GM12891 (cell line): ENCODE measurements around the gene SEMG1.

Source experiments
- PAX5 ChIP-seq: IDR thresholded peaks from 2 replicates; pipeline ENCODE4 v1.6.1; 2011; ENCODE audit warnings: low read length, moderate library complexity, mild to moderate bottlenecking; ENCODE audit not compliant: insufficient read depth, severe bottlenecking
- POLR2A ChIP-seq: IDR thresholded peaks from 2 replicates; pipeline ENCODE4 v1.6.1; 2011; ENCODE audit warnings: low read depth, low read length, control low read depth
- POLR2AphosphoS5 ChIP-seq: IDR thresholded peaks from 2 replicates; pipeline ENCODE4 v1.6.1; 2011; ENCODE audit warnings: low read depth, low read length, control low read depth
- TAF1 ChIP-seq: IDR thresholded peaks from 2 replicates; pipeline ENCODE4 v1.6.1; 2011; ENCODE audit warnings: low read depth, low read length, control low read depth

GRCh38 chr20:45226287-45226686 is 19.5 kb downstream of the SEMG1 start:
- TF ChIP-seq POLR2A (no peak), POLR2AphosphoS5 (no peak), PAX5 (no peak), TAF1 (no peak)
